HG02973 (cell line): Measurements from ENCODE around the gene AKAP12.
"Not testable (repeated sequence)": the region's sequence is repeated elsewhere in the genome, so short reads cannot be mapped to it uniquely, and the experiment has no call there.

Experiments
- ATAC-seq: cut with Tn5 transposase; IDR thresholded peaks from one replicate; pipeline ENCODE4 v1.9.1; 2021; ENCODE audit warnings: moderate library complexity; ENCODE audit not compliant: unreplicated experiment

Gene AKAP12

DNA sequence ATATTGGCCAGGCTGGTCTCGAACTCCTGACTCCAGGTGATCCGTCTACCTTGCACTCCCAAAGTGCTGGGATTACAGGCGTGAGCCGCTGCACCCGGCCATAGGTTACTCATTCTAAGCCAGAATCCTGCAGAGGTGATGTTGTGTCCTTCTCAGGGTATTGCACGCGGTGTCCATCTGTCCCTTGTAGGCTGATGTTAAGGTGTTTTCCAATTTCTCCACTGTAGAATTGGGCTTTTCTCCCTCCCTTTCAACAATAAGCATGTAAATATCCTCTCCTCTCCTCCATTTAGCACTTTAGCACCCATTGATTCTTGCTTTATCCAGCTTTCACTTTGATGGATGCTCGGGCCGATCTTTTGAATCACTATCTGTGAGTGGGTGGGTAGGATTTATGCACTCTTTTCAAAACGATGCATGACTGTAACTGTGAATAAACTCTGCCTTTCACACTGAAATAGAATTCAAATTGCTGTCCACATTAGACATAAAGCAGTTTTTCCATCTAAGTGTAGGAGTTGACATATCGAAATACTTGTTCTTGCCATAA, 99.0 kb downstream of the AKAP12 start:
- ATAC-seq, result no peak

DNA sequence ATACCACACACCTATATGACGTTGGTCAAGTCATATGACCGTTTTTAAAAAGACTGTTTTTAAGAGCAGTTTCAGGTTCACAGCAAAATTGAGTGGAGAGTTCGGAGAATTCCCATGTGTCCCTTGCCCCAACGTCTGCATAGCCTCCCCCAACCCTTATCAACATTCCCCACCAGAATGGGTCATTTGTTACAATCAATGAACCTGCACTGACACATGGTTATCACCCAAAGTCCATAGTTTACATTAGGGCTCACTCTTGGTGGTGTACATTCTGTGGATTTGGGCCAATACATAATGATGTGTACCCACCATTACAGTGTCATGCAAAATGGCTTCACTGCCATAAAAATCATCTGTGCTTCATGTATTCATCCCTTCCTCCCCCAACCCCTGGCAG, 99.6 kb downstream of the AKAP12 start:
- ATAC-seq, result no peak

DNA sequence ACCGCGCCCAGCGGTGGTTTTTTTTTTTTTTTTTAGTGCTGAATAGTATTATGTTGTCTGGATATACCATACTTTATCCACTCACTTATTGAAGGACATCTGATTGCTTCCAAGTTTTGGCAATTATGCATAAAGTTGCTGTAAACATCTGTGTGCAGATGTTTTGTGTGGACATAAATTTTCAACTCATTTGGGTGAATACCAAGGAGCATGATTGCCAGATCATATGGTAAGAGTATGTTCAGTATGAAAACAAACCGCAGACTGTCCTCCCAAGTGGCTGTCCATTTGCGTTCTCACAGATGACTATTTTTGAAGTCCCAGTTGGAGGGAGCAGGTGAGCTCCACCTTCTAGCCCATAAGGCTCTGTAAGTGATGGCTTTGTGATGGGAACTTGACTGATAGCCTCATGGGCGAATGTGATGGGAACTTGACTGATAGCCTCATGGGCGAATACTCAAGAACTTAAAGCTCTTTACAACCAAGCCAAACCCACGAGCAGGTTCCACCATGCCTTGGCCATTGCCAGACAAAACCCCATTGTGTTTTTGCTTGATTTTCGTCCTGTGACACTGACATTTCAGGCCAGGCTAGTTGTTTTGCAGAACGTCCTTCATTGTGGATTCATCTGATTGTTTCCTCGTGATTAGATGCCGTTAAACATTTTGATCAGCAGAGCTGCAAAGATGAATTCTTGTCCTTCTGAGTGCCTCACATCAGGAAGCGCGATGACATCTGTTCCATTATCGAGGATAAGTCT, 100.6 kb downstream of the AKAP12 start:
- ATAC-seq, result no peak

- no peak for ATAC-seq
These were observed 101.9 kb downstream of the AKAP12 start for GRCh38 chr6:151341476-151342195.

- not testable (repeated sequence) for ATAC-seq
These were observed 103.0 kb downstream of the AKAP12 start for GRCh38 chr6:151342750-151343149.

DNA sequence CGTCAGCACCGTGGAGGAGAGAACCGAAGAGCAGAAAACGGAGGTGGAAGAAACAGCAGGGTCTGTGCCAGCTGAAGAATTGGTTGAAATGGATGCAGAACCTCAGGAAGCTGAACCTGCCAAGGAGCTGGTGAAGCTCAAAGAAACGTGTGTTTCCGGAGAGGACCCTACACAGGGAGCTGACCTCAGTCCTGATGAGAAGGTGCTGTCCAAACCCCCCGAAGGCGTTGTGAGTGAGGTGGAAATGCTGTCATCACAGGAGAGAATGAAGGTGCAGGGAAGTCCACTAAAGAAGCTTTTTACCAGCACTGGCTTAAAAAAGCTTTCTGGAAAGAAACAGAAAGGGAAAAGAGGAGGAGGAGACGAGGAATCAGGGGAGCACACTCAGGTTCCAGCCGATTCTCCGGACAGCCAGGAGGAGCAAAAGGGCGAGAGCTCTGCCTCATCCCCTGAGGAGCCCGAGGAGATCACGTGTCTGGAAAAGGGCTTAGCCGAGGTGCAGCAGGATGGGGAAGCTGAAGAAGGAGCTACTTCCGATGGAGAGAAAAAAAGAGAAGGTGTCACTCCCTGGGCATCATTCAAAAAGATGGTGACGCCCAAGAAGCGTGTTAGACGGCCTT, 110.0 kb downstream of the AKAP12 start:
- ATAC-seq, result no peak

DNA sequence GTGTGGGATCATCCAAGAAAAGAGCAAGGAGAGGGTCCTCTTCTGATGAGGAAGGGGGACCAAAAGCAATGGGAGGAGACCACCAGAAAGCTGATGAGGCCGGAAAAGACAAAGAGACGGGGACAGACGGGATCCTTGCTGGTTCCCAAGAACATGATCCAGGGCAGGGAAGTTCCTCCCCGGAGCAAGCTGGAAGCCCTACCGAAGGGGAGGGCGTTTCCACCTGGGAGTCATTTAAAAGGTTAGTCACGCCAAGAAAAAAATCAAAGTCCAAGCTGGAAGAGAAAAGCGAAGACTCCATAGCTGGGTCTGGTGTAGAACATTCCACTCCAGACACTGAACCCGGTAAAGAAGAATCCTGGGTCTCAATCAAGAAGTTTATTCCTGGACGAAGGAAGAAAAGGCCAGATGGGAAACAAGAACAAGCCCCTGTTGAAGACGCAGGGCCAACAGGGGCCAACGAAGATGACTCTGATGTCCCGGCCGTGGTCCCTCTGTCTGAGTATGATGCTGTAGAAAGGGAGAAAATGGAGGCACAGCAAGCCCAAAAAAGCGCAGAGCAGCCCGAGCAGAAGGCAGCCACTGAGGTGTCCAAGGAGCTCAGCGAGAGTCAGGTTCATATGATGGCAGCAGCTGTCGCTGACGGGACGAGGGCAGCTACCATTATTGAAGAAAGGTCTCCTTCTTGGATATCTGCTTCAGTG, 110.8 kb downstream of the AKAP12 start:
- no peak for ATAC-seq

- no peak for ATAC-seq
These were observed 111.5 kb downstream of the AKAP12 start for GRCh38 chr6:151351146-151351700.

DNA sequence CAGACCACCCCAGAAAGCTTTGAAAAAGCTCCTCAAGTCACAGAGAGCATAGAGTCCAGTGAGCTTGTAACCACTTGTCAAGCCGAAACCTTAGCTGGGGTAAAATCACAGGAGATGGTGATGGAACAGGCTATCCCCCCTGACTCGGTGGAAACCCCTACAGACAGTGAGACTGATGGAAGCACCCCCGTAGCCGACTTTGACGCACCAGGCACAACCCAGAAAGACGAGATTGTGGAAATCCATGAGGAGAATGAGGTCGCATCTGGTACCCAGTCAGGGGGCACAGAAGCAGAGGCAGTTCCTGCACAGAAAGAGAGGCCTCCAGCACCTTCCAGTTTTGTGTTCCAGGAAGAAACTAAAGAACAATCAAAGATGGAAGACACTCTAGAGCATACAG, 112.0 kb downstream of the AKAP12 start:
- no peak for ATAC-seq

GRCh38 chr6:151352410-151353396, 112.9 kb downstream of the AKAP12 start:
- ATAC-seq, result no peak

DNA sequence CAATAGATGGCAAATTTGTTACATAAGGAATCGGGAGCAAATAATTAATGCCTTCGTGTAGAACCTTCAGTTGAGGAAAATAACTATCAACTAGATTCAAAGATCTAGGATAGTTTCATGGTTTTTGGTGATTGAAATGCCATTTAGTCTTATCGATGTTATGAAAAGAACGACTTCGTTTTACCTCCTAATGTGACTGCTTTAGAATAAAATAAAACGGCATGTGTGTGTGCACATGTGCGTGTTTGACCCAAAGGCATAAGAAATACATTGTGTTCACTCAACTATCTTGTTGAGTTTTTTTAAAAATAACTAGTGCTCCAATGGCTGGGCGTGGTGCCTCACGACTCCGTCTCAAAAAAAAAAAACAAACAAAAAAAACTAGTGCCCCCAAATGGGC, 114.0 kb downstream of the AKAP12 start:
- ATAC-seq, result no peak

DNA sequence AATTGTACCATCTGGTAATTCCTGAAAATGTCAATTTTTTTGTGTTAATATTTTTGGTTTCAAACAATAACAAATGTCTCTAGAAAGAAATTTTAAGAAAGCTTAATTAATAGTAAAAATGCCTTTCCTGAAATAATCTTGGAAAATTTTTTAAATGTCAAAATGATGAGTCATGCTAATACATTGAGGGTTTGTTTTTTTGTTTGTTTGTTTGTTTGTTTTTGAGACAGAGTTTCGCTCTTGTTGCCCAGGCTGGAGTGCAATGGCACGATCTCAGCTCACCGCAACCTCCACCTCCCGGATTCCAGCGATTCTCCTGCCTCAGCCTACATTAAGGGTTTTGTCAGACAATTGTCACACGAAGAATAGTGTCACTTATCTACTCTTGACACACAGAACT, 117.2 kb downstream of the AKAP12 start:
- ATAC-seq, result not testable (repeated sequence)

- no peak for ATAC-seq
These were observed 118.1 kb downstream of the AKAP12 start for GRCh38 chr6:151357758-151358436.

- ATAC-seq, result no peak
These were observed 118.7 kb downstream of the AKAP12 start for GRCh38 chr6:151358475-151358874.

- no peak for ATAC-seq
These were observed 119.7 kb downstream of the AKAP12 start for GRCh38 chr6:151359486-151359885.

GRCh38 chr6:151365233-151365632, 125.5 kb downstream of the AKAP12 start:
- no peak for ATAC-seq

DNA sequence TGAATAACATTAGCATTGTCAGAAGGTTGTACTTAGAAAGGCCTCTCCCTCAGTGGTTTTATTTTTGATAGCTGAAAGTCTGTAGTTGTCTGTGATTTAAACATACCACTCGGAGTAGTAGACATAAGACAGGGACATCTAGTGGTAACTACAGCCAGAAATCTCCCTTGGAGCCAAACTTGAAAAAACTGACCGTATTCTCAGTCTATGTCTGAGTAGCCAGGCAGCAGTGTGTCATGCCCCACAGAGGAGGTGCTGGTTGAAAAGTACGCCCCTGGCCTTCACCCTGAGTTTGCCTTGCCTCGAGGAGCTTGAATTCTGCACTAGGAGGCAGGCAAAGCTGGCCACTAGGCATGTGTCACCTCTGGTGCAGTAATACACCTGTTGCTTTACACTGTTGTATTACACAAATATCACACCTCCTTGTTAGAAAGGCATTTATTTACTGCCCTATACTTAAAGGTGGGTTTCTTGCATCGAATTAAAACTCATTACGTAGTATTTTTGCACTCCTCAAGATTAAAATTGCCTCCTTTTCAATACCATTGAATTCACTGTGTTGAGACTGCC, 130.8 kb downstream of the AKAP12 start:
- ATAC-seq, result no peak

GRCh38 chr6:151372164-151372563, 132.4 kb downstream of the AKAP12 start:
- ATAC-seq, result no peak
